ENCODE measurements around the gene APBA3. TPM values are rescaled to one million over a fixed set of nuclear protein-coding genes. Genes with fewer than 3 reads are reported as not detected.

APBA3 gene
- total RNA-seq, 1 experiment from 2014 or later = 21.4 TPM

GRCh38 chr19:3775374-3775711, 13.9 kb upstream of the APBA3 start:
- TF ChIP-seq EZH2 (IDR thresholded peaks at IDR 0.05; ENCODE audit: low read length, unreplicated experiment) = no peak
- no peak for TF ChIP-seq EZH2phosphoT487 (IDR thresholded peaks at IDR 0.05; ENCODE audit: borderline replicate concordance, low read length)
- TF ChIP-seq, protein P1, sequence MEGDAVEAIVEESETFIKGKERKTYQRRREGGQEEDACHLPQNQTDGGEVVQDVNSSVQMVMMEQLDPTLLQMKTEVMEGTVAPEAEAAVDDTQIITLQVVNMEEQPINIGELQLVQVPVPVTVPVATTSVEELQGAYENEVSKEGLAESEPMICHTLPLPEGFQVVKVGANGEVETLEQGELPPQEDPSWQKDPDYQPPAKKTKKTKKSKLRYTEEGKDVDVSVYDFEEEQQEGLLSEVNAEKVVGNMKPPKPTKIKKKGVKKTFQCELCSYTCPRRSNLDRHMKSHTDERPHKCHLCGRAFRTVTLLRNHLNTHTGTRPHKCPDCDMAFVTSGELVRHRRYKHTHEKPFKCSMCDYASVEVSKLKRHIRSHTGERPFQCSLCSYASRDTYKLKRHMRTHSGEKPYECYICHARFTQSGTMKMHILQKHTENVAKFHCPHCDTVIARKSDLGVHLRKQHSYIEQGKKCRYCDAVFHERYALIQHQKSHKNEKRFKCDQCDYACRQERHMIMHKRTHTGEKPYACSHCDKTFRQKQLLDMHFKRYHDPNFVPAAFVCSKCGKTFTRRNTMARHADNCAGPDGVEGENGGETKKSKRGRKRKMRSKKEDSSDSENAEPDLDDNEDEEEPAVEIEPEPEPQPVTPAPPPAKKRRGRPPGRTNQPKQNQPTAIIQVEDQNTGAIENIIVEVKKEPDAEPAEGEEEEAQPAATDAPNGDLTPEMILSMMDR (conservative IDR thresholded peaks at IDR 0.05; ENCODE audit: low read depth, low read length) = no peak
- no peak for DNase-seq
- Histone ChIP-seq H3K4me3 (ENCODE audit: low read length) (no peak overlapping the region), H3K36me3 (ENCODE audit: low read depth, low read length) (no peaks in the 10 kb centered on the region), H4K20me1 (ENCODE audit: low read length) (no peaks in the 10 kb centered on the region), H2AFZ (ENCODE audit: low read length) (no peak overlapping the region), H3K9me3 (ENCODE audit: low read length) (no peaks in the 10 kb centered on the region), H3K4me2 (ENCODE audit: low read length) (no peak overlapping the region), H3F3A (ENCODE audit: low read length, unreplicated experiment) (no peaks in the 10 kb centered on the region), H3K9me2 (replicated peaks; ENCODE audit: low read length) (no peaks in the 10 kb centered on the region), H3K79me2 (ENCODE audit: low read length) (no peaks in the 10 kb centered on the region), H3K27me3 (ENCODE audit: low read length) (no peaks in the 10 kb centered on the region), H3K4me1 (ENCODE audit: insufficient read depth, low read length) (no peaks in the 10 kb centered on the region), H3K27ac (ENCODE audit: low read length) (no peak overlapping the region), H3K9ac (ENCODE audit: low read length) (no peak overlapping the region)
- ATAC-seq = no peak
- BruUV-seq (replicated peaks) = no TSS peak
- POLR2A ChIA-PET (ENCODE audit: unreplicated experiment) = no interaction called here
- intact Hi-C loops (cut with micrococcal nuclease) = no loop called here
- CTCF ChIA-PET = no interaction called here

DNA sequence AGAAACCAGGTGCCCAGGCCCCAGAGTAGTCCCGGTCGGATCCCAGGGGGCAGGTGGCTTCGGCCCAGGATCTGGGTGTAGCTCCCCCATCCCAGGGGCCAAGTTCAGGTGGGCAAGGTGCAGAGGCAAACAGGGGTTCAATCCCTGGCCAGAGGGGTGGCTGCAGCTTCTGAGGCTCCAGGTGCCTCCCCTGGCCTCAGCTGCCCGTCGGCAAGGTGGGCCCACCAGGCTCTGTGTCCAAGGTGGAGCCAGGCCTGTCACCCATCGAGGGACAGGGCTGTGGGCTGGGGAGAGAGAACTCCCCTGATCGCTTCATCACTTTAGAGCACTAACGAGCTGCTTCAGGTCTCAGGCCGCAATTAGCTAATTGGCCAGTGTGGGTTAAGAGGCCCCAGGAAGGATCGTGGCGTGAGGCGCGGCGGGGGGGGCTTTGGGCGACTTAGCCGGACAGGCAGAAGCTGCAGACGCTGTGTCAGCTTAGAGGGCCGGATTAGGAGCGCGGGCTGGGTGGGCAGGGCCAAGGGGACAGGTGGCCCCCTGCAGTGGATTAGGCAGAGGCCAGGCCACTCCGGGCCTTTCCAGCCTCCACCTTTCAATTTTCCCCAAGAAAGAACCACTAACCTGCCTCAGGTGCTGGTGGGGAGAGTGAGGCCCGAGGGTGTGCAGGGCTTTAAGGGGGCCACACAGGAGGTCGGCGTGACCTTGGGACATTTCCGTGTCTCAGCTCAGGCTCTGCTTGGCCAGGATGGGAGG, 13.3 kb upstream of the APBA3 start:
- Histone ChIP-seq H3K36me3 (ENCODE audit: low read depth, low read length) (no peaks in the 10 kb centered on the region), H3K4me2 (ENCODE audit: low read length) (no peak overlapping the region), H2AFZ (ENCODE audit: low read length) (no peak overlapping the region), H3K27me3 (ENCODE audit: low read length) (no peaks in the 10 kb centered on the region), H3K4me3 (ENCODE audit: low read length) (no peak overlapping the region), H3K27ac (ENCODE audit: low read length) (no peak overlapping the region), H3K79me2 (ENCODE audit: low read length) (no peaks in the 10 kb centered on the region), H4K20me1 (ENCODE audit: low read length) (no peaks in the 10 kb centered on the region), H3K9me2 (replicated peaks; ENCODE audit: low read length) (no peaks in the 10 kb centered on the region), H3K9ac (ENCODE audit: low read length) (no peak overlapping the region), H3K9me3 (ENCODE audit: low read length) (no peaks in the 10 kb centered on the region), H3F3A (ENCODE audit: low read length, unreplicated experiment) (no peaks in the 10 kb centered on the region), H3K4me1 (ENCODE audit: insufficient read depth, low read length) (no peaks in the 10 kb centered on the region)
- ATAC-seq = no peak
- intact Hi-C loops (cut with micrococcal nuclease) = no loop called here
- DNase-seq = no peak
- ChIA-PET POLR2A (ENCODE audit: unreplicated experiment) (no interaction called here), CTCF (no interaction called here)
- no TSS peak for BruUV-seq (replicated peaks)
- no peak for TF ChIP-seq EZH2phosphoT487 (IDR thresholded peaks at IDR 0.05; ENCODE audit: borderline replicate concordance, low read length)
- TF ChIP-seq EZH2 (IDR thresholded peaks at IDR 0.05; ENCODE audit: low read length, unreplicated experiment) = no peak
- TF ChIP-seq, protein P1 (conservative IDR thresholded peaks at IDR 0.05; ENCODE audit: low read depth, low read length) = no peak

DNA sequence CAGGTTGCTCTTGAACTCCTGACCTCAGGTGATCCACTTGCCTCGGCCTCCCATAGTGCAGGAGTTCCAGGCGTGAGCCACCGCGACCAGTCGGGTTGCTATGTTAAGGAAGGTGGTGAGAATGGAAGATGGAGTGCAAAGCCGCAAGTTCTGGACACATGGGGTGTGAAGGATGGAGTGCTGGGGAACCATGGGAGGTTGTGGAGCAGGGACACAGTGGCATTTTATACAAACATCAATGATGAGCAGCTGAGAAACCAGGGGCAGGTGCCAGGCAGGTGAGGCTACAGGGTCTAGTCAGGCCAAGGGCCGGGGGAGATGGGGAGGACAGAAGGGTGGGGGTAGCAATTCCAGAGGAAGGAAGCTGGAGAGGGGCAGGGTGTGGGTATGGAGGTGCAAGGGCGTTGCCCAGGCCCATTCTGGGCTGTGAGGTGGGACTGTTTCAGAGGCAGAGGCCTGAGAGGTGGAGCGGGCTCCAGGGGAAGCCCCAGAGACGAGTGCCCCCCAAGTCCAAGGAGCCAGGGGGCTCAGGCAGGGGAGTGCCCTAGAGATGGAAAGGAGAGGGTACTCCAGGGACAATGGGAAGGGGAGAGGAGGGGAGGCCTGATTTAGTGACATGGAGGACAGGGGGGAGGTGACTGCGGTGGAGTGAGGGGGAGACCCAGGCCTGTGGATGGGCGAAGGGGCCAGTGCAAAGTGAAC, 12.5 kb upstream of the APBA3 start:
- ATAC-seq = no peak
- Histone ChIP-seq H3K27me3 (ENCODE audit: low read length) (no peaks in the 10 kb centered on the region), H3F3A (ENCODE audit: low read length, unreplicated experiment) (no peaks in the 10 kb centered on the region), H3K4me3 (ENCODE audit: low read length) (no peak overlapping the region), H3K27ac (ENCODE audit: low read length) (no peak overlapping the region), H3K4me2 (ENCODE audit: low read length) (no peak overlapping the region), H3K36me3 (ENCODE audit: low read depth, low read length) (no peaks in the 10 kb centered on the region), H3K9me2 (replicated peaks; ENCODE audit: low read length) (no peaks in the 10 kb centered on the region), H4K20me1 (ENCODE audit: low read length) (no peaks in the 10 kb centered on the region), H3K4me1 (ENCODE audit: insufficient read depth, low read length) (no peaks in the 10 kb centered on the region), H3K9ac (ENCODE audit: low read length) (no peak overlapping the region), H3K9me3 (ENCODE audit: low read length) (no peaks in the 10 kb centered on the region), H2AFZ (ENCODE audit: low read length) (no peak overlapping the region), H3K79me2 (ENCODE audit: low read length) (no peaks in the 10 kb centered on the region)
- POLR2A ChIA-PET (ENCODE audit: unreplicated experiment) = no interaction called here
- intact Hi-C loops (cut with micrococcal nuclease) = no loop called here
- BruUV-seq (replicated peaks) = no TSS peak
- no peak for DNase-seq
- no peak for TF ChIP-seq EZH2 (IDR thresholded peaks at IDR 0.05; ENCODE audit: low read length, unreplicated experiment)
- TF ChIP-seq EZH2phosphoT487 (IDR thresholded peaks at IDR 0.05; ENCODE audit: borderline replicate concordance, low read length) = no peak
- TF ChIP-seq, protein P1 (conservative IDR thresholded peaks at IDR 0.05; ENCODE audit: low read depth, low read length) = no peak
- CTCF ChIA-PET = no interaction called here
